Effector memory CD8-positive, alpha-beta T cell (primary cell): ENCODE data around the gene TMEM141.

Experiments used
- ATAC-seq: fragments of 150-1000 bp; cut with Tn5 transposase; replicated peaks from 2 replicates; pipeline ENCODE4 v1.10.0; 2021; ENCODE audit warnings: mild to moderate bottlenecking, moderate library complexity
- DNase-seq, 3 experiments: peaks; one replicate each; pipeline ENCODE4 v3.0.0; 2021
- H3K27ac Mint-ChIP-seq, 2 donors: one replicate each; pipeline ENCODE4 v1.8.0; 2022; ENCODE audit warnings: mild to moderate bottlenecking in 2 of 2, mixed read lengths in 2 of 2, moderate library complexity in 2 of 2
- H3K27me3 Mint-ChIP-seq, 2 donors: one replicate each; pipeline ENCODE4 v1.8.0; 2022; ENCODE audit warnings: mixed read lengths in 2 of 2
- H3K36me3 Mint-ChIP-seq: one replicate; pipeline ENCODE4 v1.8.0; 2022; ENCODE audit warnings: mild to moderate bottlenecking, moderate library complexity, mixed read lengths; ENCODE audit not compliant: insufficient read depth
- H3K4me1 Mint-ChIP-seq, 2 donors: one replicate each; pipeline ENCODE4 v1.8.0; 2022; ENCODE audit warnings: low read depth in 2 of 2, mixed read lengths in 2 of 2
- H3K4me3 Mint-ChIP-seq, 2 donors: one replicate each; pipeline ENCODE4 v1.8.0; 2022; ENCODE audit warnings: mild to moderate bottlenecking in 2 of 2, mixed read lengths in 2 of 2, moderate library complexity in 2 of 2
- H3K9me3 Mint-ChIP-seq, 2 donors: one replicate each; pipeline ENCODE4 v1.8.0; 2022; ENCODE audit warnings: mixed read lengths in 2 of 2

TMEM141 gene

DNA sequence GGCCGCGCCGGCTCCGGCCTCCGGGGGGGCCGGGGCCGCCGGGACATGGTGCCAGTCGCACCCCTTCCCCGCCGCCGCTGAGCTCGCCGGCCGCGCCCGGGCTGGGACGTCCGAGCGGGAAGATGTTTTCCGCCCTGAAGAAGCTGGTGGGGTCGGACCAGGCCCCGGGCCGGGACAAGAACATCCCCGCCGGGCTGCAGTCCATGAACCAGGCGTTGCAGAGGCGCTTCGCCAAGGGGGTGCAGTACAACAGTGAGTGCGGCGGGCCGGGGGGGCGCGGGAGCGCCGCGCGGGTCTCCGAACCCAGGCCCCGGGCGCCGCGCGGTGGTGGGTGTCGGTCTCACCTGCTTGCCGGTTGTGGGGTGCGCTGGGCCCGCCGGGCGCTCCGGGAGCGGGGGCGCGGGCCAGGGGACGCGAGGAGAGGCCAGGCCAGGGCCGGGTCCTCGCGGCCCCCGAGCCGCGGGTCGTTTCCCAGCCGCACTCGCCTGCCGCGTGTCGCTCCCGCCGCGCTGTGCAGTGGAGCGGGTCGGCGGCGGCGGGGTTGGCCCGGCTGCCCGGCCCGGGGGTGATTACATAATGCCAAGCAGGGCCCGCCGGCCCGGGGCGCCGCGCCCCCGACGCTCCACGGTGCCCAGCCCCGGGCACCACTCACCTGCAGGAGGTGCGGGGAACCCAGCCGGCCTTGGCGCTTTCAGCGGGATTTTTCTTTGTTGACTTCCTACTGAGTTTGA lies 17.1 kb downstream of the TMEM141 start:
- peak in 2 of 3 experiments; percentile 29 for DNase-seq
- peak overlapping the region; percentile 79 to 89 for H3K4me3 Mint-ChIP-seq

DNA sequence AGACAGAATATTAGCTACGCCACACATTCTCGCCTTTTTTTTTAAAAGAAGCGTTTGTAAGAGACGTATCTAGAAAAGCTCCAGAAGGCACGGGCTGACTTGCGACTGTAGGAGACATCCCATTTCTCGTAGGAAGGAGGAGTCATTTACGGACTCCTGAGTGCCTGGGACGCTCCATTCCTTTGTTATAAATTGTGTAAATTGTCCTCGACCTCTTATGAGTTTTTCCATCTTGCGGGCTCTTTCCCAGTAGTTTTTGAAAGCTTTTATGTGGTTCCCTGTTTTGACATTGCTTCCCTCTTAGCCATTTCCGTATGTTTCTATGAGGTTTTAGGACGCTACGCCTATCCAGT lies 17.6 kb downstream of the TMEM141 start:
- DNase-seq (no peak), ATAC-seq (no peak)
- H3K36me3 Mint-ChIP-seq, result peaks cover 21% of the 10 kb centered on the region
- no peaks in the 10 kb centered on the region for H3K9me3 Mint-ChIP-seq
- no peaks in the 10 kb centered on the region for H3K27me3 Mint-ChIP-seq
- H3K4me3 Mint-ChIP-seq, result peak overlapping the region; percentile 79 to 84
- H3K4me1 Mint-ChIP-seq, result peaks cover 34 to 40% of the 10 kb centered on the region in 2 donors
- H3K27ac Mint-ChIP-seq, result peak overlapping the region; percentile 25 to 73

More for the DNA sequence above, 17.1 kb downstream of the TMEM141 start:
- Mint-ChIP-seq H3K27me3 (no peaks in the 10 kb centered on the region), H3K9me3 (no peaks in the 10 kb centered on the region), H3K4me1 (peaks cover 29 to 39% of the 10 kb centered on the region in 2 donors), H3K36me3 (peaks cover 21% of the 10 kb centered on the region), H3K27ac (peak overlapping the region; percentile 25 to 73)
- ATAC-seq, result peak; percentile 36

DNA sequence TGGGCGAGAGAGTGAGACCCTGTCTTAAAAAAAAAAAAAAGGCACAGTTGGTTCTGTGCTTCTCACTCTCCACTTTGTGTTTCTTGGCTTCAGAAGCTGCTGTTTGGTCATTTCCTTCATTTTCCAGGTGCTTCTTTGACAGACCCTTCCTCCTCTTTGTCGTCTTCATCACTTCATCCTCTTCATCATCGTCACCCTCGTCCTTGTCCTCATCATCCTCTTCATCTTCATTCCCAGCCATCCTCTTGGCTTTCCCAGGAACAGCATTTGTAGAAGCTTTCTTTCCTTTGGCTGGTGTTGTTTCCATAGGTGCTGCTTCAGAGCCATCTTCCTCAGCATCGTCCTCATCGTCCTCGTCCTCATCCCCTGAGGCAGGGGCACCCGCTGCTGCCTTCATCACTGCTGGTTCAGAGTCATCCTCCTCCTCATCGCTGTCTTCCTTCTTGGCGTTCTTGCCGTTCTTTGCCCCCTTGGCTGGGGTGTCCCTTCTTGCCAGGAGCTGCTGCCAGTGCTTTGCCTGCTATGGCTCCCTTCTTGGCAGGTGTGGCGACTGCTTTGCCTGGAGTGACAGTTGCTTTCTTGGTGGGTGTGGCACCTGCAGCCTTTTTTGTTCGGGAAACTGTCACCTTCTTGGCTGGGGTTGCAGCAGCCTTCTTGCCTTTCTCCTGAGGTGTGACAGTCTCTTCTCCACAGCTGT lies 23.7 kb downstream of the TMEM141 start:
- ATAC-seq (no peak), DNase-seq (no peak)
- H3K9me3 Mint-ChIP-seq, result no peaks in the 10 kb centered on the region
- no peak overlapping the region for H3K27ac Mint-ChIP-seq
- H3K4me1 Mint-ChIP-seq, result peaks cover 27 to 40% of the 10 kb centered on the region in 2 donors
- no peak overlapping the region for H3K4me3 Mint-ChIP-seq
- peaks cover 21% of the 10 kb centered on the region for H3K36me3 Mint-ChIP-seq
- no peaks in the 10 kb centered on the region for H3K27me3 Mint-ChIP-seq

DNA sequence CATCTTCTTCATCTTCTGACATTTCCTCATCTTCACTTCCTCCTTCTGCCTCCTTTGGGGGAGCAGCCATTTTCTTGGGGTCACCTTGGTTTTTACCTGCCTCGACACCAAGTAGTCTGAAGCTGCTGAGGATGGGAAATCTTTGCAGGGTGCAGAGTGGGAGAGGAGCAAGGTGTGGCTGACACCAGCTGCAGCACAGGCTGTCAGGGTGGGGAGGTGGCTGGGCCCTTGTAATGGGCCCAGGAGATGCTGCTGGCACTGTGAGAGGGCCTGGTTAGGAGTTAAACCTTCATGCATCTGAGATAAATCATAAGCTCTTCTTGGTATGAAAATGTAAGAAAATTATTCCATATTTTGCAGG lies 24.3 kb downstream of the TMEM141 start:
- Mint-ChIP-seq H3K4me1 (peaks cover 24 to 36% of the 10 kb centered on the region in 2 donors), H3K9me3 (no peaks in the 10 kb centered on the region), H3K27ac (peak overlapping the region in 1 of 2 donors; percentile 20), H3K27me3 (no peaks in the 10 kb centered on the region), H3K4me3 (no peak overlapping the region), H3K36me3 (peaks cover 16% of the 10 kb centered on the region)
- DNase-seq (no peak), ATAC-seq (no peak)

DNA sequence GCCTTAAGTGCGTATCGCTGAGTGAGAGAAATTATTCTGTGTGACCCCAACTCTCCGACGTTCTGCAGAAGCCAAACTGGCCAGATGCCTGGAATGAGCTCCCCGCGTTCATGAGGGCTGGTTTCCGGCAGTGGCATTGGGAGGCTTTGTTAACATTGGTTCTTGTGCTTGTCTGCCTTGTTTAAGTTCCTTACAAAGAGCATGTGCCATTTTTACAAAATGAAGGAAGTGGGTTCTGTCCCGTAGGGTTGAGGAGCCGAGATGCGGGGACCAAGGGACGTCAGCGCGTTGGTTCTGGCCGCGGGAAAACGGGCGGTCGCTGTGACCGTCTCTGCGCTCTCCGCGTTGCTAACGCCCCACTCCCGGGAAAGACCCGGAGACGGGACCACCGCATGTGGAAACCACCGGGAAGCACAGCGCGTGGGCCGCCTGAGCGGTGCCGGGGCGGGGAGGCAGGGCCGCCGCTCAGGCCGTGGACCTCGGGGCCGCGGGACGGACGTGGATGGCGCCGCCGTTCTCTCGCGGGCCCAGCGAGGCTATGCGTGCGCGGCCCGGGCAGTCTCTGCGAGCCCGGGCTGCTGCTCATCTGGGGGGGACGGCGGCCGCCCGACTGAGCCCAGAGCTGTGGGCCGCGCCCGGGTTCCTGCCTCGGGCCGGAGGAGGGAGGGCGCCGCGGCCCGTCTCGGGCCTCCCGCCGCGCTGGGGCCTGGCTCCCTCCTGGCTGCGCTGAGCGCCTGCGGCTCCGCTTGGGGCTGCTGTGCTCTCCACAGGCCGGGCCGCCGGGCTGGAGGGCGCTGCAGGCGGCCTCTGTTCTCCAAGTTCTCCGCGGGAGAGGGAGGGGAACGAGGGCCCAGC lies 30.1 kb downstream of the TMEM141 start:
- ATAC-seq, result no peak
- peaks cover 3 to 12% of the 10 kb centered on the region in 2 donors for H3K4me1 Mint-ChIP-seq
- H3K27ac Mint-ChIP-seq, result no peak overlapping the region

DNA sequence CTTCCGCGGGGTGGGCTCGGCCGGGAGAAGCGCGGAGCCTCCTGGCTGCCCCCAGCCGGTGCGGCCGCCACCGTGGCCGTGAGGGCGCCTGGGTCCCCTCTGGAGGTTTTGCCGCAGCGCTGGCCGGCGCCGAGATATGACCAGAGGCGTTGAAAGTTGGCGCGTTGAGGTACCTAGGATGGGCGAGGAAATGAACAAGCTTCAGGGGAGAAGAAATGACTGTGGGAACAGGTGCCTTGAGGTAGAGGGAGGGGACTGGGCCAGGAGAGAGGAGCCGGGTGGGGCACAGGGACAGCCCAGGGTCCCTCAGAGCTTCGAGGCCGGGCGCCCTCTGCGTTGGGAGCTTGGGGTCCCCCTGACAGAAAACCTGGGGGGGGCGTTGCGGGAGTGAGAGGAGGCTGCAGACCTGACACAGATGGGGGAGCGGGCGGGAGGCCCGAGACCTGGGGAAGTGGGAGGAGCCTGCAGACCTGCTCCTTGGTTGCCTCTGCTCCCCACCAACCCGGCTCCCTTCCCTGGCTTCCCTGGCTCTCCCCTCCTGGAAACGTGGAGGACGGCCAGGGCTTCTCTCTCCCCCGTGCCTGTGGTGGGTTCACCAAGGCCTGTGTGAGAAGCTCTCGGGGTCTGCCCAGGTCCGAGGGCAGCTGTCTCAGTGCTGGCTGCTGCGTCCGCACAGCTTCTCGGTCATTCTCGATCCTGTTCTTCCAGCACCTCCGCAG lies 30.8 kb downstream of the TMEM141 start:
- peaks cover 31% of the 10 kb centered on the region for H3K36me3 Mint-ChIP-seq
- H3K4me3 Mint-ChIP-seq, result no peak overlapping the region
- no peak for ATAC-seq
- H3K27me3 Mint-ChIP-seq, result no peaks in the 10 kb centered on the region
- peaks cover 3 to 10% of the 10 kb centered on the region in 2 donors for H3K4me1 Mint-ChIP-seq
- DNase-seq, result no peak
- no peaks in the 10 kb centered on the region for H3K9me3 Mint-ChIP-seq
- no peak overlapping the region for H3K27ac Mint-ChIP-seq

More for the DNA sequence above, 30.1 kb downstream of the TMEM141 start:
- Mint-ChIP-seq H3K4me3 (peak overlapping the region in 1 of 2 donors; percentile 49), H3K36me3 (peaks cover 33% of the 10 kb centered on the region), H3K9me3 (no peaks in the 10 kb centered on the region), H3K27me3 (no peaks in the 10 kb centered on the region)
- DNase-seq, result no peak

DNA sequence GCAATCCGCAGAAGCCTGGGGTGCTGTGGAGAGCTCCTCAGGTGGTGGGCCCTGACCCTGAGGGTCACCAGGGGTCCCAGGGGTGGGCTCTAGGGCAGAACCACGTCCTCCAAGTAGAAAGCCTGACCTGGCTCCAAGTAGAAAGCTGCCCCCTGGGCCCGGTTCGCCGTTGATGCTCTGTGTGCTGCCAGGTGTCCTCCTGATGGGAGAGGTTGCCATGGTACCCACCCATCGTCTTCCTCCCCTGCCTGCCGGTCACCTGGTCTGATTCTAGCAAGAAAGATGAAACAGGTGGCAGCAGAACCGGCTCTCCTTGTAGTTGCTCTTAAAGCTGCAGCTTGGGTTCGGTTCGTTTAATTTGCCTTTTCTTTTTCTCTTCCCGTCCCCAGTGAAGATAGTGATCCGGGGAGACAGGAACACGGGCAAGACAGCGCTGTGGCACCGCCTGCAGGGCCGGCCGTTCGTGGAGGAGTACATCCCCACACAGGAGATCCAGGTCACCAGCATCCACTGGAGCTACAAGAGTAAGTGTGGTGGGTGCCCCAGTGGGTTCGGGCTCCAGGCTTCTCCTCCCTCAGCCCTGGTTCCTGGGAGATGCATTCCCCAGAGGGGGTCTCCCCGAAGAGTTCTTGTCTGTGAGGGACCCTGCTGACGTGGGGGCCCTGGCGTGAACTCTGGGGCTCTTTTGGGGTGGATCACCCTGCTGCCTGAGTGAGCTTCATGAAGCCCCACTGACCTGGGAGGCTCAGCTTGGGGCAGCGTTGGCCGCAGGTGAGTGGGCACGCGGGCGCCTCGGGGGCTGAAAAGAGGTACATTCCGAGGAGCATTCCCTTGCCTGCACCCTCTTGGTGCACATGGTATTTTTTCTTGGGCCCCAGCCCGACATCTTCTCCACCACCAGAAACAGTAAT lies 32.2 kb downstream of the TMEM141 start:
- Mint-ChIP-seq H3K4me3 (no peak overlapping the region), H3K27ac (no peak overlapping the region), H3K9me3 (no peaks in the 10 kb centered on the region), H3K36me3 (peaks cover 27% of the 10 kb centered on the region), H3K27me3 (no peaks in the 10 kb centered on the region), H3K4me1 (peaks cover 3 to 8% of the 10 kb centered on the region in 2 donors)
- ATAC-seq (no peak), DNase-seq (no peak)

DNA sequence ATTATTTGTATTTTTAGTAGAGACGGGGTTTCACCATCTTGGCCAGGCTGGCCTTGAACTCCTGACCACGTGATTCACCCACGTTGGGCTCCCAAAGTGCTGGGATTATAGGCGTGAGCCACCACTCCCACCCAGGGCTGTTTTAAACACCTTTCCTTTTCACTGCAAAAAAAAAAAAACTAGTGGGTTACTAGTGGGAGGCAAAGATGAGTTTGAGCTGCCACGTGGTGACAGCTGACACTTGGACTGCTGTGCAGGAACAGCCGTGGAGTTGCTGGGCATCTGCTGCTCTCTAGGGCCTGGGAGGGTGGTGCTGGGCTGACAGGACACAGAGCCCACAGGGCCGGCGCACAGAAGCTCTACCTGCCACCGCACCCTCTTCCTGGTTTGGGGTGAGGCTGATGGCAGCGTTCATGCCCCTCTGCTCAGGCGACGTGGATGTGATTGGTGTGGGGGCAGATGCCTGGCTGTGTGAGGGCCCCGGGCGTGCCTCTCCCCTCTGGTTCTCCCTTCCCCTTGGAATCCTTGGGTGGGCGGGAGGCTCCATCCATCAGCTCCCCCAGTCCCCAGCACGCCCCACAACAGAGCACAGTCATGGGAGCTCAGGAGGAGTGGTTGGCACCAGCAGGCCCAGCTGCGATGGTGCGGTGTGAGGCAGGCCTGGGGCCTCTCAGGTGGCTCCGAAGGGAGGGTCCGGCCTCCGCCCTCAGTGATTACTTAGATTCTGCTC lies 33.5 kb downstream of the TMEM141 start:
- no peaks in the 10 kb centered on the region for H3K27me3 Mint-ChIP-seq
- peaks cover 3 to 5% of the 10 kb centered on the region in 2 donors for H3K4me1 Mint-ChIP-seq
- no peak for ATAC-seq
- DNase-seq, result no peak
- no peak overlapping the region for H3K4me3 Mint-ChIP-seq
- H3K9me3 Mint-ChIP-seq, result no peaks in the 10 kb centered on the region
- no peak overlapping the region for H3K27ac Mint-ChIP-seq
- H3K36me3 Mint-ChIP-seq, result peaks cover 28% of the 10 kb centered on the region

DNA sequence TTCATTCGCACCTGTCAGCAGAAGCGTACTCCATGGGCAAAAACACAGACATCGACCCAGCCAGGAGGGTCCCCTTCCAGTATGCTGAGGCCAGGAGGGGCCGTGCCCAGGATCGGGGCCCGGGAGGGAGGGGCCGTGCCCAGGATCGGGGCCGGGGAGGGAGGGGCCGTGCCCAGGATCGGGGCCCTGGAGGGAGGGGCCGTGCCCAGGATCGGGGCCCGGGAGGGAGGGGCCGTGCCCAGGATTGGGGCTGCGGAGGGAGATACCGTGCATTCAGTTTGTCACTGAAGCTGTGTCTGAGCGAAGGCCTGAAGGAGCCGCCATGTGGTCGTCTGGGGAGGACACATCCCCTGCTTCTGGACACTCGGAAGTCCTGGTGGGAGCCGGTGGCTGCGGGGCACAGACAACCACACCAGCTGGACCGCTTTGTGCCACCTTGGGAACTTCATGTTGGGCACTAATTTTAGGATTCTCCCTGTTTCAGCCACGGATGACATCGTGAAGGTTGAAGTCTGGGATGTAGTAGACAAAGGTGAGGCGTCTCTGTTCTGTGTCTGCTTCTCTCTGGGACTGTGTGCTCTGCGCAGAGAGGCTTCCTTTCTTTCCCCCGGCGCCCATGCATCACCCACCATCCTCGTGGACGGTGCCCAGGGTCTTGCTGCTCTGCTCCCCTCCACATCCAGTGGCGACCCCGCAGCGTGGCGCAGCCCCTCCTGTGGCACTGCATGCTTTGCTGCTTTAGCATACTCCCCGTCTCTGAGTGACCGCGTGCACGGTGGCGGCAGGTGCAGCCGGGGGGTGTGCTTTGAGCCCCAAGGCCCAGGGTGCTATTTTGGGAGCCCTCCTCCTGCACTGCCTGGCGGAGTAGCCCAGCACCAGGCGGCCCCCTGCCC lies 34.4 kb downstream of the TMEM141 start:
- DNase-seq, result no peak
- Mint-ChIP-seq H3K9me3 (no peaks in the 10 kb centered on the region), H3K36me3 (peaks cover 35% of the 10 kb centered on the region), H3K4me1 (peaks cover 3 to 5% of the 10 kb centered on the region in 2 donors), H3K27me3 (no peaks in the 10 kb centered on the region), H3K27ac (no peak overlapping the region), H3K4me3 (no peak overlapping the region)
- ATAC-seq, result no peak

DNA sequence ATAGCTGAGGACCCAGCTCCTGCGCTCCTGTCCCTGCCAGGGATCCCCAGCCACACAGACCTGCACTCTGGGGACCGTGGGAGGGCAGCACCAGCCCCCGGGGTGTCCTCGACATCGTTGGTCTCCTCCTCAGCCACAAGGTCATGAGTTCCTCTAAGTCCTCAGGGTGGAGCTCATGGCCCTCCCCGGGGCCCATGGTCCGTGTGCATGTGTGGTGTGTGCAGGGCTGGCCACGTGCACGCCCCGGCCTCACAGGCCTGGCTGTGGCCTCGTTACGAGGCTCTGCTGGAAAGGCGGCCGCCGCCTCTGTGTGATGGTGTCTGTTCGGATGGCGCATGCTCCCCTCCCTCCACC lies 35.0 kb downstream of the TMEM141 start:
- Mint-ChIP-seq H3K27ac (no peak overlapping the region), H3K4me3 (no peak overlapping the region), H3K9me3 (no peaks in the 10 kb centered on the region), H3K36me3 (peaks cover 37% of the 10 kb centered on the region), H3K4me1 (peaks cover under 1% of the 10 kb centered on the region in 2 donors), H3K27me3 (no peaks in the 10 kb centered on the region)
- no peak for DNase-seq
- no peak for ATAC-seq
